SW 1271 (cell line): ENCODE measurements around the gene IDH2.
"Not testable (repeated sequence)": the region's sequence is repeated elsewhere in the genome, so short reads cannot be mapped to it uniquely, and the experiment has no call there.

Experiments used
- DNase-seq, 2 experiments: peaks; one replicate each; lab custom pipeline; 2025; lab: John Stamatoyannopoulos, UW

Gene IDH2

DNA sequence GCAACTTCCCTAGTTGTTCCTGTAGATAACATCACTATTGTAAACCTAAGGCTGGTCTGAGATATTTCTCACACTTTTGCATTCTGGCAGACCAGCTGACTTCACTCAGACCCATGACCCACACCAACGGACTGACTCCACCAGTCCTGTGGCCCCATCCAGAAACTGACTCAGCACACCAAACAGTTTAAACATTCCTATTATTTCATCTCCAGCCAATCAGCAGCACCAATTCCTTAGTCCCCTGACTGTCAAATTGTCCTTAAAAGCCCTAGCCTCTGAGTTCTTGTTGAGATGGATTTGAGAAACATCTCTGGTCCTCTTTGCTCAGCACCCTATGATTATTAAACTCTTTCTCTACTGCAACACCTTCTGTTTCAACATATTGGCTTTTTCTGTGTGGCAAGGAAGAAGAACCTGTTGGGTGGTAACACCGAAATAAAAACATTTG, 12.2 kb upstream of the IDH2 start:
- DNase-seq: no peak

GRCh38 chr15:90113166-90113565, 10.9 kb upstream of the IDH2 start:
- no peak for DNase-seq

- DNase-seq: not testable (repeated sequence)
These were observed 7.0 kb upstream of the IDH2 start for GRCh38 chr15:90109163-90109751.

DNA sequence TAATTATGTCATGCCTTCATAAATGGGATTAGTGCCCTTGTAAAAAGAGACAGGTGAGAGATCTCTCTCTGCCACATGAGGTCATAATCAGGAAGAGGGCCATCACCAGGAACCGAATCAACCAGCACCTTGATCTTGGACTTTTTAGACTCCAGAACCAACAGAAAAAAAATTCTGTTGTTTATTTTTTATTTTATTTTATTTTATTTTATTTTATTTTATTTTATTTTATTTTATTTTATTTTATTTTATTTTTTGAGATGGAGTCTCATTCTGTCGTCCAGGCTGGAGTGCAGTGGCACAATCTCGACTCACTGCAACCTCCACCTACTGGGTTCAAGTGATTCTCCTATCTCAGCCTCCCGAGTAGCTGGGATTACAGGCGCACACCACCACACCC, 5.8 kb upstream of the IDH2 start:
- DNase-seq: not testable (repeated sequence)

- peak in 1 of 2 experiments; percentile 53 for DNase-seq
These were observed 4.4 kb upstream of the IDH2 start for GRCh38 chr15:90106522-90107117.

- no peak for DNase-seq
These were observed 3.3 kb upstream of the IDH2 start for GRCh38 chr15:90105521-90105920.

- DNase-seq: no peak
These were observed 2.3 kb upstream of the IDH2 start for GRCh38 chr15:90104551-90104950.

DNA sequence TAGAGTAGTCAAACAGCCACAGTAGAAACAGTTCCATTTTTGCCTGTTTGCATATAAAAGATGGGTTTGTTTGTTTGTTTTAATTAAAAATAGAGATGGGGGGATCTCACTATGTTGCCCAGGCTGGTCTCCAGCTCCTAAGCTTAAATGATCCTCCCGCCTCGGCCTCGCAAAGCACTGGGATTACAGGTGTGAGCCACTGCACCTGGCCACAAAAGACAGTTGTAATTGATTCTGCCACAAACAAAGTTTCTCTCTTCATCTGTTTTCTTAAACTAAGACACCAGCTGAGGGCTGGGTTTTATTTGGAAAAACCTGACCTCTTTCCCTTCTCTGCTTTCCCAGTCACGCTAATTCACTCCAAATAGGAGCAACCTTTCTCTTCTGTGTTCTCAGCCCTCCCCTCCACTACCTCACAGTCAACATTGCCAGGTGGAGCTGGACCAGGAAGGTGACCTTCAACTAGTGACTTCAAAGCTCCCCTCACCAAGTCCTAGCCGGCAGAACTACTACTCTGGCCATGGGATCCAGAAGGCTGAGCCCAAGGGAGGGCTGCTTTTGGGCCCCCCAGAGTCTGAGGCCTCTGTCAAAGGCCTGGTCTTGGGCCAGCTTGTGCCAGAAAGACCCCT, 1.5 kb upstream of the IDH2 start:
- DNase-seq: no peak

DNA sequence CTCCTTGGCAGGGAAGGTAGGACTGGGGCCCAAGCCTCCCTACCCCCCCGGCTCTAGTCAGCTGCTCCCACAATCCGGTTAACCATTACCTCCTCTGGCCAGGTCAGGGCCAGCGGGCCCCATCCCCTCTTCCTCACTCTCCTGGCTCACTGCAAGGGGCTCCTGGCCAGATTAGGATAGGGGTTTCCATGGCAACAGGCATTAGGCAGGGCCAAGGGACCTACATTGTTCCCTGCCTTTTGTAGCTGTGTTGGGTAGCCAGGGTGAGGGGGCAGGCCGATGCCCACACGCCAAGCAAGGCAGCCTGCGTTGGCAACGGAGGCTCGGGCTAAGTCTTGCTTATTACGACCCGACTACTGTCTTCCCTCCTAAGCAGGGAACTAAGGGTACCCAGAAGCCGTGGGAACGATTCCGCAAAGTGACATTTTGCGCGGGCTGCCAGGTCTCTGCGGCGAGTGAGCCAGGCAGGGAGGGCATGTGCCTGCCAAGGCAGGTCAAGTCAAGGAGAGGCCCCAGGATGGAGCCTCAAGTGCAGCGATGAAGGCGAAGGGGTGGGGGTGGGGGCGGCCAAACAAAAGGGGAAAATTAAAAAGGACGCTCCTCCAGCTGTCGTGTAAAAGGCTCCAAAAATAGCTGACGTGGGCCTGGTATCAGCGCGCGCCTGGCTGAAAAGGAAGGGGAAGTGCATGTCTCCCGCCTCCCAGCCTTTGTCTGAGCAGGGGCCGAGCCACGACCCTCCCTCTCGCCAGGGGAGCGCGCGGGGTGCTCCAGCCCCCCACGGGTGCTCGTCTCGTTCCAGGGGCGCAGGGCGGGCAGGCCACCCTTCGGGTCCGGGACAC, 919 bp downstream of the IDH2 start:
- DNase-seq: no peak

- peak in 1 of 2 experiments; percentile 47 for DNase-seq
These were observed 2.1 kb downstream of the IDH2 start for GRCh38 chr15:90099868-90100831.

DNA sequence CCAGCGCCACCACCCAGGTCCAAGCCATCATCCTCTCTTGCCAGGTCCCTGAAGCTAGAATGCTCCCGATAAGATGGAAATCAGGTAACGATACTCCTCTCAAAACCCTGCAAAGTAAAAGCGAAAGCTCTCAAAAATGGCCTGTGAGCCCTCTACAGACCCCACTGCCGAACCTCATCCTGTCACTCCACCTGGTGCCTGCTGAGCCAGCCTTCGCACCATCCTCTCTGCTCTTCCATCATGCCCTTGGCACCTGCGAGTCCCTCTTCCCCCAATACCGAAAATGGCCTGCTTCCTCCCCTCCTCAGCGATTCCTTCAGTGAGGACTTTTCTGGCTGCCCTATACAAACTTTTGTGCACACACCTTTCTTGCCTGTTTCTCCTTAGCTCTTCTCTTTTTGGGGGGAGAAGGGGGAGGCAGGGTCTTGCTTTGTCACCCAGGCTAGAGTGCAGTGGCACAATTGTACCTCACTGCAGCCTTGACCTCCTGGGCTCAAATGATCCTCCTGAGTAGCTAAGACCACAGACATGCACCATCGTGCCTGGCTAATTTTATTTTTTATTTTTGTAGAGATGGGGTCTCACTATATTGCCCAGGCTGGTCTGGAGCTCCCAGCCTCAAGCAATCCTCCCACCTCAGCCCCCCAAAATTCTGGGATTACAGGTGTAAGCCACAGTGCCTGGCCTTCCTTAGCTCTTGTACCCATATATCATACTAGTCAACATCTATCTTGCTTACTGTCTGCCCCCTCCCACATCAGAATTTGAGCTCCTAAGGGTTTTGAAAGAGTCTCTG, 3.0 kb downstream of the IDH2 start:
- no peak for DNase-seq

- no peak for DNase-seq
These were observed 4.8 kb downstream of the IDH2 start for GRCh38 chr15:90097475-90097874.

GRCh38 chr15:90095521-90095959, 6.7 kb downstream of the IDH2 start:
- no peak for DNase-seq

- DNase-seq: no peak
These were observed 10.9 kb downstream of the IDH2 start for GRCh38 chr15:90091156-90091931.

- DNase-seq: no peak
These were observed 11.9 kb downstream of the IDH2 start for GRCh38 chr15:90090226-90090848.

GRCh38 chr15:90087454-90088154, 14.7 kb downstream of the IDH2 start:
- peak; percentile 15 to 23 for DNase-seq

DNA sequence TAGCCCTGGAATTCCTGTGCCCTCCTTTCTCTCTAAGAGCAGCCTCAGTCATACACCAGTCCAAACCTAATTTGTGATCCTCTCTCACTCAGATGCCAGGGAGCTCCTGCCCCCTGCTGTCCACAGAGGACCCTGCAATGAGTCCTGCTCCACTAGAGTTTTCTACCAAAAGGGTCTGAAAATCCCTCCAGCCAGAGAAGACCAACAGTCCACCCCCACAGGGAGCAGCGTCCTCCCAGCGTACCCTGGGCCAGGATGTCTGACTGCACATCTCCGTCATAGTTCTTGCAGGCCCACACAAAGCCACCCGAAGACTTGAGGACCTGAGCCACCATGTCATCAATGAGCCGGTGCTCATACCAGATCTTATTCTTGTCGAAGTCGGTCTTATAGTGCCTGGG, 15.4 kb downstream of the IDH2 start:
- peak in 1 of 2 experiments; percentile 32 for DNase-seq

- DNase-seq: no peak
These were observed 16.7 kb downstream of the IDH2 start for GRCh38 chr15:90085565-90085964.
